Measurements from ENCODE around the gene KLF7. TPM values are rescaled to one million over a fixed set of nuclear protein-coding genes. Genes with fewer than 3 reads are reported as not detected.

KLF7 gene
- total and polyA plus RNA-seq, 9 of the 15 experiments (the other 6 are each of a cell fraction or from before 2014, with no cell fraction given), result 0.04 to 0.54 (median 0.07) TPM

DNA sequence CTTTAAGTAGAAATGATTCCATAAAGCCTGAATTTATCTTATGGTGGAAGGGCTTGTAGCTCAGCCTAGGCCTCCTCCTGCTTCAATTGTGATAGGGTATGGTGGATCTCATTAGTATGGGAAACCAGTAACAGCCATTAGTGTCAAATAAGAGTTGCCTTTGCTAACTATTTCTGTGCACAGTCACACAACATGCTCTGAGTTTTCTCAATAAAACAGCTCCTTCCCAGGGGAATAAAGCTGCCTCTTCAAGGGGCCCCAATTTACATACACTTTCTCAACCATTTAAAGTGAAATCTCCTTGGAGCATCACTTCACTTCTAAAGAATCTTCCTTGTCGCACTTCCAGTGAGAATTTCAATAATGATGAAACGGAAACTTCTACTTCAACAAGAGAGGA, 53.4 kb downstream of the KLF7 start:
- Histone ChIP-seq H3K4me3 (no peak overlapping the region), H4K20me1 (replicated peaks; ENCODE audit: control insufficient read depth, insufficient read depth, low read length) (no peaks in the 10 kb centered on the region), H3K4me1 (replicated peaks in 1 of 2; ENCODE audit: control insufficient read depth in 2 of 2, insufficient read depth in 2 of 2, low read length in 2 of 2) (no peaks in the 10 kb centered on the region), H2AFZ (ENCODE audit: low read depth, low read length) (no peak overlapping the region), H3K4me2 (ENCODE audit: insufficient read depth, low read length) (no peak overlapping the region), H3K9me3 (replicated peaks; ENCODE audit: control insufficient read depth, insufficient read depth, low read depth, low read length) (no peaks in the 10 kb centered on the region), H3K9ac (ENCODE audit: insufficient read depth in 1 of 2, low read depth in 2 of 2, low read length in 2 of 2) (no peak overlapping the region), H3K79me2 (ENCODE audit: control insufficient read depth, insufficient read depth, low read length) (no peaks in the 10 kb centered on the region), H3K27ac (ENCODE audit: extremely low read depth, low read depth, low read length) (no peak overlapping the region), H3K27me3 (ENCODE audit: control insufficient read depth in 2 of 2, insufficient read depth in 2 of 2, low read length in 2 of 2) (no peaks in the 10 kb centered on the region; a peak in 1 of 5 replicates), H3K9me1 (ENCODE audit: control insufficient read depth, insufficient read depth, low read length) (no peaks in the 10 kb centered on the region), H3K36me3 (ENCODE audit: control insufficient read depth, insufficient read depth, low read length) (no peaks in the 10 kb centered on the region)
- FAIRE-seq (no peak), ATAC-seq (no peak), DNase-seq (ENCODE audit: extremely low read depth in 1 of 4, low spot score in 3 of 4) (no peak)
- intact Hi-C loops (cut with micrococcal nuclease) (no loop called here), in situ Hi-C loops (cut with MboI) (no loop called here)
- TF ChIP-seq CCNT2 (IDR thresholded peaks at IDR 0.05; ENCODE audit: borderline replicate concordance, extremely low read depth, insufficient read length, low read depth, low read length) (no peak), LARP7 (IDR thresholded peaks at IDR 0.05) (no peak), ZNF24 (IDR thresholded peaks at IDR 0.05) (no peak), ZNF311 (CRISPR knock-in tag; IDR thresholded peaks at IDR 0.05) (no peak), BCOR (IDR thresholded peaks at IDR 0.05) (no peak), MAZ (CRISPR knock-in tag; conservative IDR thresholded peaks at IDR 0.05 in 1 of 2, IDR thresholded peaks at IDR 0.05 in 1 of 2) (no peak), BRCA1 (IDR thresholded peaks at IDR 0.05) (no peak), BRCA1 (CRISPR knock-in tag; IDR thresholded peaks at IDR 0.05) (no peak), DPF2 (IDR thresholded peaks at IDR 0.05) (no peak), SMARCA4 (IDR thresholded peaks at IDR 0.05) (no peak), PURB (CRISPR knock-in tag; IDR thresholded peaks at IDR 0.05; ENCODE audit: low read depth) (no peak)
- TF ChIP-seq, protein P1, sequence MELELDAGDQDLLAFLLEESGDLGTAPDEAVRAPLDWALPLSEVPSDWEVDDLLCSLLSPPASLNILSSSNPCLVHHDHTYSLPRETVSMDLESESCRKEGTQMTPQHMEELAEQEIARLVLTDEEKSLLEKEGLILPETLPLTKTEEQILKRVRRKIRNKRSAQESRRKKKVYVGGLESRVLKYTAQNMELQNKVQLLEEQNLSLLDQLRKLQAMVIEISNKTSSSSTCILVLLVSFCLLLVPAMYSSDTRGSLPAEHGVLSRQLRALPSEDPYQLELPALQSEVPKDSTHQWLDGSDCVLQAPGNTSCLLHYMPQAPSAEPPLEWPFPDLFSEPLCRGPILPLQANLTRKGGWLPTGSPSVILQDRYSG (tag; conservative IDR thresholded peaks at IDR 0.05; ENCODE audit: low read depth), result no peak
- POLR2A ChIA-PET, result no interaction called here
- 0% methylated on average over 2 of the region's 2 CpGs for WGBS (ENCODE audit: insufficient coverage, low coverage, missing lambda C conversion rate)
- CTCF ChIA-PET (ENCODE audit: low intra/inter-chr PET ratio), result no interaction called here
- BruUV-seq (replicated peaks), result no TSS peak
